Heart left ventricle (tissue), 16 donors: Measurements from ENCODE around the gene PLCL1. TPM values are rescaled to one million over a fixed set of nuclear protein-coding genes. Genes with fewer than 3 reads are reported as not detected.
A peak's percentile ranks its signal among the peaks of the same experiment; 100 is the strongest.

Experiments used
- ATAC-seq, 4 donors: fragments of 200-7000 bp; cut with Tn5 transposase; one replicate each; pipeline ENCODE4 v1.9.1; 2020 to 2022; ENCODE audit warnings: moderate library complexity in 4 of 4, mild to moderate bottlenecking in 3 of 4, moderate number of reproducible peaks in 1 of 4
- DNase-seq, 5 donors: peaks; one replicate each; pipeline ENCODE4 v3.0.0-alpha.2; 2020
- H3K27ac ChIP-seq, 12 donors: fragments of 200-600 bp; sonication (generic) in 4 of 12; one replicate each; pipeline versions ENCODE4 v1.5.0 to v1.8.0; 2016 to 2022; ENCODE audit warnings: mild to moderate bottlenecking in 2 of 12
- H3K27me3 ChIP-seq, 9 donors: fragments of 200-600 bp; sonication (generic) in 2 of 9; one replicate each; pipeline versions ENCODE4 v1.5.1 to v1.8.0; 2016 to 2022; ENCODE audit warnings: mild to moderate bottlenecking in 3 of 9
- H3K36me3 ChIP-seq, 9 donors: fragments of 200-600 bp; sonication (generic) in 2 of 9; one replicate each; pipeline versions ENCODE4 v1.5.0 to v1.8.0; 2018 to 2022; ENCODE audit warnings: mild to moderate bottlenecking in 2 of 9
- H3K4me1 ChIP-seq, 12 donors: fragments of 200-600 bp; sonication (generic) in 4 of 12; one replicate each; pipeline versions ENCODE4 v1.5.0 to v1.8.0; 2016 to 2022; ENCODE audit warnings: mild to moderate bottlenecking in 3 of 12
- H3K4me3 ChIP-seq, 12 donors: fragments of 200-600 bp; sonication (generic) in 4 of 12; one replicate each; pipeline versions ENCODE4 v1.5.0 to v1.8.0; 2017 to 2022; ENCODE audit warnings: mild to moderate bottlenecking in 9 of 12, moderate library complexity in 4 of 12
- H3K9me3 ChIP-seq, 12 donors: fragments of 200-600 bp; sonication (generic) in 4 of 12; one replicate each; pipeline versions ENCODE4 v1.5.0 to v1.8.0; 2016 to 2022; ENCODE audit warnings: mild to moderate bottlenecking in 1 of 12
- POLR2A ChIP-seq, 2 donors: fragments of 450-650 bp; IDR thresholded peaks; one replicate each; pipeline ENCODE4 v1.6.1; 2017; ENCODE audit warnings: antibody characterized with exemption in 2 of 2, mild to moderate bottlenecking in 2 of 2, moderate library complexity in 2 of 2
- WGBS, 4 donors: extraction: QIAGEN DNeasy Blood & Tissue Kit in 2 of 4; methylation state at CpG; one replicate each; pipeline versions ENCODE4 v1.1.5 to v1.1.7; 2013 to 2018; 5-methylcytosine and 5-hydroxymethylcytosine counted together
- intact Hi-C, 10 donors: fragments of 100-400 bp; cut with DNase I; formaldehyde crosslinking; loops; one replicate each; pipeline versions ENCODE4 v1.11.1 to v1.14.2; 2022
- polyA plus RNA-seq, 2 donors: library from polyadenylated mRNA; stranded (reverse); fragments of 200-250 nt; gene quantifications; one replicate each; pipeline ENCODE4 v1.2.3, GENCODE V29; 2013
- total RNA-seq, 9 donors: library from RNA; depleted of rRNA in 2 of 9; stranded (reverse); fragments of >200 nt in 2 of 9; fragmentation: NEBNext Ultra II Directional in 3 of 9; extraction: Animal tissue kit (Norgen Biotek cat#: 25700) in 3 of 9; gene quantifications; one replicate each; pipeline versions ENCODE4 v1.1.0 to v1.2.4, GENCODE V29; 2016 to 2023
- TF ChIP-seq, protein P1 (sequence below), 12 donors: fragments of 200-600 bp; sonication (generic) in 4 of 12; IDR thresholded peaks; one replicate each; pipeline versions ENCODE4 v1.5.0 to v1.8.0; 2018 to 2022; ENCODE audit warnings: antibody characterized with exemption in 12 of 12, mild to moderate bottlenecking in 5 of 12
- donor health status: ischemic (EF 13 %, LVEDD 7.1; RV severe dilation, severe dysfunction).
- donor health status: healthy with polysubstance abuse.
- donor health status: DM: no; HTN: yes; CAD: no.
- donor health status: DM: no; HTN: no; CAD: no.
- donor health status: ischemic (EF 25% LVEDD 6.9; RV normal size, moderate dysfunction).
- donor health status: ischemic (EF 25% LVEDD 5.7; RV mildly dilated, moderate dysfunction).
- donor health status: healthy.
- donor health status: DM: yes; HTN: yes; CAD: no.
- donor health status: ischemic (EF 35%, LVEDD 5.7; RV mildly dilated, moderate dysfunction).
- donor health status: nonischemic (EF 11% LVEDD 7.7; RV severe dilation, severe dysfunction).
- donor health status: DM: yes; HTN: yes; CAD: no.
- donor health status: PGD.
- donor health status: ischemic (EF 29% LVEDD 5.4; RV normal size, mild dysfunction).
- donor health status: nonischemic (EF 23%, LVEDD 6.1; RV moderate dilation, normal function).

PLCL1 gene
- total and polyA plus RNA-seq, 11 donors = 22.0 to 126 (median 90.4) TPM

DNA sequence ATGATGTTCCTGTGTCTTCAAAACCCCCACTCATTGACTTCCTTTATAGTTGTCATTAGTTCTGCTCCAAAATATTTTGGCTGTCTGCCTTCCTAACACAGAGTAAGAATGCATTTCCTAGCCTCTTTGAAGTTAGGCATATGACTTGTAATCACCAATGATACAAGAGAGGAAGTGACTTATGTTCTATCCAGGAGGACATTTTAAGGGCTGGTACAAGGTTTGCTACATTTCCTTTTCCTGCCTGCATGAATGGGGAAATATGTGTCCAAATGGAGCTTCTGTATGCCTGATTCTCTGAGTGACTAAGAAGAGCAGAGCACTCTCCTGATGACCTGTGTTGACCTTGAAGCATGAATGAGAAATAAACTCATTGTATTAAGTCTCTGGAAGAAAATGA is 115.1 kb downstream of the PLCL1 start:
- ATAC-seq = peak in 3 of 4 donors; percentile 49 to 57 (median 56)
- Histone ChIP-seq H3K36me3 (no peaks in the 10 kb centered on the region), H3K27me3 (no peaks in the 10 kb centered on the region), H3K4me1 (peaks cover 0 to 57% (median 39%) of the 10 kb centered on the region in 12 donors), H3K27ac (peak overlapping the region in 4 of 12 donors; percentile 17 to 27 (median 22)), H3K4me3 (no peak overlapping the region), H3K9me3 (no peaks in the 10 kb centered on the region)
- intact Hi-C loops = no loop called here
- no peak for DNase-seq
- TF ChIP-seq POLR2A (IDR thresholded peaks at IDR 0.05) = no peak
- TF ChIP-seq, protein P1, sequence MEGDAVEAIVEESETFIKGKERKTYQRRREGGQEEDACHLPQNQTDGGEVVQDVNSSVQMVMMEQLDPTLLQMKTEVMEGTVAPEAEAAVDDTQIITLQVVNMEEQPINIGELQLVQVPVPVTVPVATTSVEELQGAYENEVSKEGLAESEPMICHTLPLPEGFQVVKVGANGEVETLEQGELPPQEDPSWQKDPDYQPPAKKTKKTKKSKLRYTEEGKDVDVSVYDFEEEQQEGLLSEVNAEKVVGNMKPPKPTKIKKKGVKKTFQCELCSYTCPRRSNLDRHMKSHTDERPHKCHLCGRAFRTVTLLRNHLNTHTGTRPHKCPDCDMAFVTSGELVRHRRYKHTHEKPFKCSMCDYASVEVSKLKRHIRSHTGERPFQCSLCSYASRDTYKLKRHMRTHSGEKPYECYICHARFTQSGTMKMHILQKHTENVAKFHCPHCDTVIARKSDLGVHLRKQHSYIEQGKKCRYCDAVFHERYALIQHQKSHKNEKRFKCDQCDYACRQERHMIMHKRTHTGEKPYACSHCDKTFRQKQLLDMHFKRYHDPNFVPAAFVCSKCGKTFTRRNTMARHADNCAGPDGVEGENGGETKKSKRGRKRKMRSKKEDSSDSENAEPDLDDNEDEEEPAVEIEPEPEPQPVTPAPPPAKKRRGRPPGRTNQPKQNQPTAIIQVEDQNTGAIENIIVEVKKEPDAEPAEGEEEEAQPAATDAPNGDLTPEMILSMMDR (IDR thresholded peaks at IDR 0.05) = no peak

DNA sequence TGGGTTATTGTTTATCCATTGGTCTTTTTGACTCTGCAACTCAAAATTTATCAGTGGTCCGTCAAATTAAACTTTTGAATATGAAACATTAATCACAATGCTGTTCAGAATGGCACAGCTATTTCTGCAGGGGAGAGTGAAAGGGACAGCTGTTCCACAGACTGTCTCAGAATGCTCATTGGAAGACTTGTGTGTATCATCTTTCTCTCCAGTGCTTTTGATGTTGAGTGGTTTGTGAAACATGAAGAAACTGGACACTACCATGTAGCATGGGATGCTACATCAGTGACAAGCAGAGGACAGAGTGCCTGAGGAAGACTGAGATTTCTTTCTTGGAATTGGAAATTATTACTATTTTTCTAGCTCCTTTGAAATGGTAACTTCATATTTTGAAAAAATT is 115.7 kb downstream of the PLCL1 start:
- no peak for TF ChIP-seq POLR2A (IDR thresholded peaks at IDR 0.05)
- TF ChIP-seq, protein P1 (IDR thresholded peaks at IDR 0.05) = no peak
- Histone ChIP-seq H3K9me3 (no peaks in the 10 kb centered on the region), H3K27me3 (no peaks in the 10 kb centered on the region), H3K4me3 (no peak overlapping the region), H3K4me1 (peaks cover 0 to 57% (median 38%) of the 10 kb centered on the region in 12 donors), H3K36me3 (no peaks in the 10 kb centered on the region), H3K27ac (peak overlapping the region in 3 of 12 donors; percentile 20 to 27 (median 24))
- intact Hi-C loops = no loop called here
- ATAC-seq (no peak), DNase-seq (no peak)
- WGBS, 4 donors = 82 to 97% (median 95%) methylated on average over 1 of the region's 1 CpG

DNA sequence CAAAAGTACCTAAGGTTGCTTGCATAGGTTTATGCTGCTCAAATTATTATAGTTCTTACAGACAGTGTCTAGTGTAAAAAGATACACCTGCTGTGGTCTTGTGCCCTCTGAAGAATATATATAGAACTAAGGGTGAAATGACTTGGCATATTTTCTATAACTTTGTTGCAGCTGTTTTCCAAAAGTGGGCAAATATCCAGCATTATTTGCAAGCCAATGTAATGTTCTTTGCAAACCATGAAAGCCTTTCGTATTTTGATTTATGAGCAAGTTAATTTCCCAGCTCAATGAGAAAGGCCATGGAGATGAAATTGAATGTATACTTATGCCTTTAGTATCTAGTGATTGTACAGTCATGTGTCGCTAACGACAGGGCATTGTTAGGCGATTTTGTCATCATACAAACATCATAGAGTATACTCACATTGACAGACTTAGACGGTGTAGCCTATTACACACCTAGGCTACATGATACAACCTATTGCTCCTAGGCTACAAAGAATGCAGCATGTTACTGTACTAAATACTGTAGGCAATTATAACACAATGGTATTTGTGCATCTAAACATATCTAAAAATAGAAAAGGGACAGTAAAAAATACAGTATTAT is 116.3 kb downstream of the PLCL1 start:
- ATAC-seq = no peak
- WGBS, 4 donors = 91 to 99% (median 92%) methylated on average over 5 of the region's 5 CpGs
- no peak overlapping the region for H3K4me3 ChIP-seq
- no peak overlapping the region for H3K27ac ChIP-seq
- no peaks in the 10 kb centered on the region for H3K9me3 ChIP-seq
- H3K4me1 ChIP-seq = peaks cover 0 to 57% (median 34%) of the 10 kb centered on the region in 12 donors
- H3K27me3 ChIP-seq = no peaks in the 10 kb centered on the region
- H3K36me3 ChIP-seq = no peaks in the 10 kb centered on the region
- TF ChIP-seq, protein P1 (IDR thresholded peaks at IDR 0.05) = no peak
- TF ChIP-seq POLR2A (IDR thresholded peaks at IDR 0.05) = no peak
- no peak for DNase-seq
- intact Hi-C loops = no loop called here

DNA sequence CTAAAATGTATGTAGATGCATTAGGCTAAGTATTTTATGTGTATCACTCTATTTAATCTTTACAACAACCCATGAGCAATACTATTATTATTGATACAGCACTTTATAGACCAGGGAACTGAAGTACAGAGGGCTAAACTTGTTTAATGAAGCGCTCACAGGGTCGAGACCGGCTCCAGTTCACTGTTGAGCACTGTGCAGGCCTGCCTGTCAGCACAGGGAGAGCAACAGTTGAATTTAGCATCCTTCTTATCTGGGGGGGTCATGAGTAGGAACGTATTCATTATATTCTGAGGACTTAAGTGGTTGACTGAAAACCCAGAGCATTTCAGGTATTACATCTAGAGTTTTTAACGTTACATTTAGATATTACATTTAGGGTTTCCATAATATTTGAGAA is 120.1 kb downstream of the PLCL1 start:
- no peak for DNase-seq
- ATAC-seq = peak in 2 of 4 donors; percentile 37 to 45
- H3K4me3 ChIP-seq = no peak overlapping the region
- H3K36me3 ChIP-seq = no peaks in the 10 kb centered on the region
- no peak overlapping the region for H3K27ac ChIP-seq
- intact Hi-C loops = no loop called here
- peaks cover 4 to 61% (median 31%) of the 10 kb centered on the region in 12 donors for H3K4me1 ChIP-seq
- TF ChIP-seq, protein P1 (IDR thresholded peaks at IDR 0.05) = no peak
- no peak for TF ChIP-seq POLR2A (IDR thresholded peaks at IDR 0.05)
- H3K9me3 ChIP-seq = no peaks in the 10 kb centered on the region
- no peaks in the 10 kb centered on the region for H3K27me3 ChIP-seq
- 60 to 69% (median 66%) methylated on average over 5 of the region's 5 CpGs for WGBS, 4 donors
